Neural crest cell (in vitro differentiated cells): ENCODE results near the gene NTN1. TPM values are rescaled to one million over a fixed set of nuclear protein-coding genes. Genes with fewer than 3 reads are reported as not detected.
A peak's percentile ranks its signal among the peaks of the same experiment; 100 is the strongest.

ENCODE experiments used
- DNase-seq: peaks from one replicate; pipeline ENCODE4 v3.0.0; 2021; ENCODE audit warnings: low read depth, mixed read lengths, low spot score
- H3K27ac Mint-ChIP-seq: one replicate; pipeline ENCODE4 v1.8.0; 2021; ENCODE audit warnings: mild to moderate bottlenecking, mixed read lengths; ENCODE audit not compliant: unreplicated experiment
- H3K27me3 Mint-ChIP-seq: 2 replicates; pipeline ENCODE4 v1.8.0; 2021; ENCODE audit warnings: low read depth, mild to moderate bottlenecking, mixed read lengths
- H3K36me3 Mint-ChIP-seq: 2 replicates; pipeline ENCODE4 v1.8.0; 2021; ENCODE audit warnings: low read depth, mild to moderate bottlenecking, mixed read lengths
- H3K4me1 Mint-ChIP-seq: 2 replicates; pipeline ENCODE4 v1.8.0; 2021; ENCODE audit warnings: mixed read lengths
- H3K4me3 Mint-ChIP-seq: one replicate; pipeline ENCODE4 v1.8.0; 2021; ENCODE audit warnings: mild to moderate bottlenecking, mixed read lengths
- H3K9me3 Mint-ChIP-seq: 2 replicates; pipeline ENCODE4 v1.8.0; 2021; ENCODE audit warnings: mixed read lengths
- CTCF ChIP-seq: fragments of 200-600 bp; sonication (generic); conservative IDR thresholded peaks from 2 replicates; pipeline ENCODE4 v1.5.0; 2021; ENCODE audit warnings: antibody characterized with exemption, mild to moderate bottlenecking
- total RNA-seq: library from RNA; stranded (reverse); gene quantifications from 2 replicates; pipeline ENCODE4 v1.2.1, GENCODE V29; 2021

The NTN1 gene
- total RNA-seq, 1 donor from 2014 or later = 10.1 TPM

- peak; percentile 71 for TF ChIP-seq CTCF
- H3K36me3 Mint-ChIP-seq = no peaks in the 10 kb centered on the region
- H3K4me1 Mint-ChIP-seq = peaks cover 16% of the 10 kb centered on the region
- H3K27me3 Mint-ChIP-seq = no peaks in the 10 kb centered on the region
- peak; percentile 33 for DNase-seq
- H3K9me3 Mint-ChIP-seq = no peaks in the 10 kb centered on the region
- H3K27ac Mint-ChIP-seq = peak overlapping the region; percentile 62
- H3K4me3 Mint-ChIP-seq = no peak overlapping the region
These were observed 270.7 kb downstream of the NTN1 start for GRCh38 chr17:9291912-9292560.

GRCh38 chr17:9292561-9292941 lies 271.2 kb downstream of the NTN1 start:
- Mint-ChIP-seq H3K9me3 (no peaks in the 10 kb centered on the region), H3K4me1 (peaks cover 14% of the 10 kb centered on the region), H3K27me3 (no peaks in the 10 kb centered on the region), H3K4me3 (no peak overlapping the region), H3K36me3 (no peaks in the 10 kb centered on the region), H3K27ac (peak overlapping the region; percentile 6)
- DNase-seq = no peak
- TF ChIP-seq CTCF = no peak

Other genes with a start within 250 kb of the NTN1 start
- not detected in 2 replicates for gene MFSD6L, start 222.1 kb upstream of the NTN1 start, total RNA-seq
- gene PIK3R6, start 153.8 kb upstream of the NTN1 start, total RNA-seq = not detected in 2 replicates
- 0.52 and 1.4 TPM in 2 replicates for gene PIK3R5, start 55.8 kb upstream of the NTN1 start, total RNA-seq